HG03439 (cell line): ENCODE results near the gene SOCS7.

Source experiments
- ATAC-seq: cut with Tn5 transposase; IDR thresholded peaks from one replicate; pipeline ENCODE4 v1.9.1; 2021; ENCODE audit warnings: mild to moderate bottlenecking, moderate library complexity; ENCODE audit not compliant: unreplicated experiment

SOCS7 gene

GRCh38 chr17:38419508-38419981, 67.9 kb downstream of the SOCS7 start:
- ATAC-seq = no peak

DNA sequence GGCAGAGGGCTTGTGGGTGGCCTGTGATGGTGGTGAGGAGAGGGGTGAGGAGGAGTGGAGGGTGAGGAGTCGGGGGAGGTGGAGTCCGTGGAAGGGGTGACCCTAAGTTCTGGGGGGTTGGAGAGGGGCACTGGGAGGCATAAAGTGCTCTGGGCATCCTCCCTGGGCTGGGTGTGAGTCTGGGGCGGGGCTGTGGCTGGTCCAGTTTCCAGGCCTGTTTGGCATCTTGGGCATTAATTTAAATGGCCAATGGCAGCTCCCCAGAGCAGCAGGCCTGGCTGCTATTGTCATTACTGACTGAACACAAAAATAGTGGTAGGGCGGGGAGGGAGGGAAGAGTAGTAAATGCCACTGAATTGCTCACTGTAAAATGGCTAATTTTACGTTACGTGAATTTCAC, 68.9 kb downstream of the SOCS7 start:
- no peak for ATAC-seq

GRCh38 chr17:38421171-38421841, 69.7 kb downstream of the SOCS7 start:
- no peak for ATAC-seq

GRCh38 chr17:38421871-38422827, 70.5 kb downstream of the SOCS7 start:
- ATAC-seq = no peak

GRCh38 chr17:38424297-38424972, 72.8 kb downstream of the SOCS7 start:
- no peak for ATAC-seq

GRCh38 chr17:38425031-38425430, 73.4 kb downstream of the SOCS7 start:
- no peak for ATAC-seq

DNA sequence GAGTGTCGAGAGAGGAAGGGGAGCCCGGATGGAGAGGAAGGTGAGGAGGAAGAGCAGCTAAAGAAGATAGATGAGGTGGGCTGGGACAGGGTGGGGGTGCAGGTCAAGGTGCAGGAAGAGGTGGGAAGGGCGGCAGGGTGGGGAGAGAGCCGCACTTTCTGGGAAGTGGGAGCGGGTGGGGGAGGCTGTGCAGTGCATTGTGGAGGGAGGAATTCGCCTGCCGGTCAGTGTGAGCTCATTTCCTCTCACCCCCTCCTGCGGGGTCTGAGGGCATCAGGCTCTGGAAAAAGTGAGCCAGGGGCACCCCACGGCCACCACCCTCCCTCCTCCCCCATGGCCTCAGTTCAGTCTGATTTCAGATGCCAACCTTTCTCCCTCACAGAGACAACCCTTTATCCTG, 74.1 kb downstream of the SOCS7 start:
- ATAC-seq = no peak

DNA sequence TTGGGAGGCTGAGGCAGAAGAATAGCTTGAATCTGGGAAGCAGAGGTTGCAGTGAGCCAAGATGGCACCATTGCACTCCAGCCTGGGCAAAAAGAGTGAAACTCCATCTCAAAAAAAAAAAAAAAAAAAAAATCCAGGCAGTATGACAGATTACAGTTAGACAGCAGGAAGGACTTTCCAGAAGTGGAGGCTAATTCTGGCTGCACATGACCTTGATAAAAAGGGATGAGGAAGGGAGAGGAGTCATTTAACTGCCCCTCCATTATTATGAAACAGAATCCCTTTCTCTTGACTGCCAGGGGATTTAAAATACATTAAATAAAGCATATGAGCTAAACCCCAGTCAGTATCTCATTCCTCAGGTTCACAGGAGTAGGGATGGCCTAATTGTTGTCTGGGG, 74.8 kb downstream of the SOCS7 start:
- no peak for ATAC-seq

- no peak for ATAC-seq
Observed at GRCh38 chr17:38427160-38427949, 75.7 kb downstream of the SOCS7 start.

DNA sequence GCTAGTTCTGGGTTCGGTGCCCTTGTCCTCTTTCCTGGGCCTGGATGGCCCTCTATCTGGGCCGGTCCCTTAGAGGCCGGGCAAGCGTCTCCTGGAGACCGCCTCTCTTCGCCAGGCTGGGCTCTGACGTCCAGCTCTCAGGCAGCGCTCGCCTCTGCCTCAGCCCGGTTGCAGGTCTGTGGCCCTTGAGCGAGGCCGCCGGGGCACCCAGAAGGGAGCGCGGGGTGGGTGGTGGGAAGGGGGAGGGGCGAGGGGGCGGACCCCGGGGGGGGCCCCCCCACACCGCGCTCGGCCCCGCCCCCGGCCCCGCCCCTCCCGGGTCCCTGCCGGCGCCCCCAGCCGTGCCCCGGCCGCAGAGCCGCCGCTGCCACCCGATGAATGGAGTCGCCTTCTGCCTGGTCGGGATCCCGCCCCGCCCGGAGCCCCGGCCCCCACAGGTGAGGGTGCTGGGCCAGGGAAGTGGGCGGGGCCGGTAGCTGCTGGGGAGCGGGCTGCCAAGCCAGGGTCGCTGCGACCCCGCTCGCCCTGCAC, 76.5 kb downstream of the SOCS7 start, which contains the start of gene ARHGAP23:
Gene ARHGAP23, plus strand, starts transcription at position 353 of the 531 bp plus-strand sequence. Its CDS starts 22 bp downstream, at position 375.
- ATAC-seq = no peak

GRCh38 chr17:38428643-38429371, 77.2 kb downstream of the SOCS7 start:
- ATAC-seq = no peak

DNA sequence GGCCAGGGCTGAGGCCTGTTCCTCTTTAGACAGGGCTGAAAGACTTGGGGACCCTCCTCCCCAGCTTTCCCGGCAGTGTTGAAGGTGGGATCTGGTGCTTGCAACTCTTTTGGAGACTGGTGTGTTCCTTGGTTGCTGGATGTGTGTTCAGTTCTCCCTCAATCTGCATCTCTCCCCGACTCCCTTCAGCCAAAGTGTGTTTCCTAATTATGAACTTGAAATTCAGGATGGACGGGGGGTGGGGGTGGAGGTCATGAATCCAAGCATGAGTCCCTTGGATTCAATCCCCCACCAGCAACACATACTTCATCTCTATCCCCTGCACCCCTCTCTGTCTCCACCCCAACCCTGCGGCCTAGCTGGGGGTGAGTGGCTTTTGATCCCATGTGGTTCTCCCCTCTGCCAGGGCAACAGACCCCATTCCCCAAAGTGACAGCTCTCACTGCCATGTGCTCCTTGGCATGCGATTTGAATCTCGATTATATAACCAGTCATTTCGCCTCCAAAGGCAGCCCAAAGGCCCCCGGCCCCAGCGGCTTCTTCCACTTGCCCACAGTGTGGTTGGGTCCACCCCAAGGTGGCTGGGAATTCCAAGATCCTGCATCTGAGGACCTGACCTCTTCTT, 77.9 kb downstream of the SOCS7 start:
- no peak for ATAC-seq

DNA sequence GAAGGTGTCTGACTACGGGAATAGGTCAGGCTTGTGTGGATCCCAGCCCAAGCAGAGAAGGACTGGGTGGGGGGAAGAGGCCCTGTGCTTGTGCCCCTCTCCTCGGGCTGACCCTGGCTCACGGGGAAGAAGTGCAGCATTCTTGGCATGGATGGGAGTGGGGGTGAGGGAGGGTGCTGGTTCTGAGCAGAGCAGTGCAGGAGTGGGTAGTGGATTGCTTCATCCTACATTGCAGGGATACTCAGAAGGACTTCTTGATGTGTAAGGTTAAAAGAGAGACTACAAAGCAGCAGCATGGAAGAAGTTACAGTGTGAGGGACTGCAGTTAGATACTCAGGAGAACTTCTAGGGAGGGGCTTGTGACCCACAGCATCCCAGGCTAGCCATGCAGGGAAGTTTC, 78.7 kb downstream of the SOCS7 start:
- ATAC-seq = no peak

GRCh38 chr17:38430822-38431221, 79.2 kb downstream of the SOCS7 start:
- no peak for ATAC-seq

DNA sequence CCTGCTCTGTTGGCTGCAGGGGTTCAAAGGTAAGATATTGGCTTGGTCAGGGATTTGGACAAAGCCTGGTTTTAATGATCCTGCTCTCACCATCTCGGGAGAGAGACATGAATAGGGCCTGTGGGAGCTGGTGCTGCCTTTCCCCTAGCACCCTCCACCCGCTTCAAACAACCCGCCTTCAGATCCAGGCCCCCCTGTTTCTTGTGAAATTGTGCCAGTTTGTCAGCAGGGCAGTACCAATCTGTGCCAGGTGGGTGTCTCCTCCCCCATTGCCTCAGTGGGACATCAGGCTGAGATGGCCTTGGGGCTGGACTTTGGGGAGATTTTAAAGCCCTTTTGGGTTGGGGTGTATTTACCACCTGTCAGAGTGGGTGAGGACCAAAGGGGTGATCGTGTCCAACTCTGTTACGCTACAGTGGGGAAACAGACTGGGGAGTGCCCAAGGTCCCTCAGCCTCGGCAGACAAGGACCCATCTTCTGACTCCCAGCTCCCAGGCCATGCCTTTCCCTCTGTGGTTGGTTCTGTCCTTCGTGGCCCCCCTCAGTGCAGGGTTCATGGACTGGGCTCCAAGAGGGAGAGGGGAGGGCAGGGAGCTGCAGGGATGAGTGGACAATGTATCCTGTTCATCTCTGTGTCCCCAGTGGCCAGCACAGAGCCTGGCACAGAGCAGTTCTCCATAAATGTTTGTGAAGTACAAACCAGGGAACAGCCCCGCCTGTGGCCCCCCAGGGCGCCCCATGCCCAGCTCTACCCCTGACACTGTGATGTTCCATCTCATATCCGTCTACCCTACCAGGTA, 79.9 kb downstream of the SOCS7 start:
- no peak for ATAC-seq

DNA sequence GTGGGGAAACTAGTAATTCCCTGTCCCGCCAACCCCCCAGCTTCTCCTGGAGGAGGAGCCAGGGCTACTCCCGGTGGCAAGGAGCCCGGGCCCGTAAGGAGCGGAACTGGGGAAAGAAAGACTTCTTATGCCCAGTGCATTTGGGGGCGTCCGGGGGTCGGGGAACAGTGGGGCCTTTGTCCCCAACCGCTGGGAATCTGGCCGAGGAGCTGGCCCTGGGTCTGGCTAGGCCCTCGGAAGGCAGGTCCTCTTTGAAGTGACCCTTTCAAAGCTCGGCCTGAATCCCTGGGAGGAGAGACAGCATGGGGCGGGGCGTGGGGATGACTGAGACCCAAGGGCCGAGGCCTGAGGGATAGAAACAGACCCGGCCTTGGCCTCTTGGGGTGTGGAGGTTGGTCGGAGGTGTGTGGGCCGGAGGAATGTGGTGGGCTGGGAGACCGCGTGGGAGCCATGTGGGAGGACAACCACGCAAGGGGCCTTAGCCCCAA, 82.6 kb downstream of the SOCS7 start:
- ATAC-seq = no peak

- no peak for ATAC-seq
Observed at GRCh38 chr17:38435795-38436194, 84.2 kb downstream of the SOCS7 start.

DNA sequence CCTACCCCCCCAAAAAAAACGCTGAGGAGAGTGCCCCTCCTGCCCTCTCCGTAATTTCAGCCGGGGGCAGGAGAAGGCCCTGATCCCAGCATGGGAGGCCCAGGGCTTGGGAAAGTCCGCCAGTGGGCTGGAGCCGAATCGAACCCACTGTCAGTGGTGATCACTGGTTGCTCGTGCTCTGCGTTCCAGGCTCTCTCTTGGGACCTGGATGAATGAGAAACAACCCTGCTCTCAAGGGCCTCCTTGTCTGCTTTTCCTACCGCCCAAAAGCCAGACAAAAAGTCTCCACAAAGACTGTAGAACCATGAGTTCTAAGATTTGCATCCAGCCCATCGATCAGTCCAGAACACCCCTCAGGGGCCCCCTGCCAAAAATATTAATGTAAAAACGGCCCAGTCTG, 84.7 kb downstream of the SOCS7 start:
- no peak for ATAC-seq
